WERI-Rb-1 (cell line): Measurements from ENCODE around the gene SMARCA4.
"Not testable (repeated sequence)": the region's sequence is repeated elsewhere in the genome, so short reads cannot be mapped to it uniquely, and the experiment has no call there.

Source experiments
- DNase-seq: peaks from one replicate; pipeline ENCODE4 v3.0.0-alpha.2; 2020
- H3K27ac ChIP-seq: fragments of 250-450 bp; sonication (Bioruptor Pico); 2 replicates; pipeline ENCODE4 v1.5.1; 2020; ENCODE audit warnings: mild to moderate bottlenecking, moderate library complexity
- H3K27me3 ChIP-seq: fragments of 250-450 bp; sonication (Bioruptor Pico); 2 replicates; pipeline ENCODE4 v1.5.1; 2021; ENCODE audit warnings: mild to moderate bottlenecking, low read depth, moderate library complexity; ENCODE audit not compliant: insufficient read depth, severe bottlenecking
- H3K36me3 ChIP-seq: fragments of 250-450 bp; sonication (Bioruptor Pico); 2 replicates; pipeline ENCODE4 v1.5.1; 2020; ENCODE audit warnings: mild to moderate bottlenecking, moderate library complexity
- H3K4me3 ChIP-seq: 2 replicates; pipeline ENCODE4 v1.5.1; 2011; ENCODE audit warnings: low read depth, mild to moderate bottlenecking, control low read depth, low read length
- H3K9me3 ChIP-seq: fragments of 250-450 bp; sonication (Bioruptor Pico); 2 replicates; pipeline ENCODE4 v1.5.1; 2021; ENCODE audit warnings: mild to moderate bottlenecking, moderate library complexity; ENCODE audit not compliant: severe bottlenecking
- TF ChIP-seq, protein P1 (sequence below): IDR thresholded peaks from 2 replicates; pipeline ENCODE4 v1.5.1; 2011; ENCODE audit warnings: low read depth, mild to moderate bottlenecking, control low read depth, inconsistent platforms, low read length

SMARCA4 gene

DNA sequence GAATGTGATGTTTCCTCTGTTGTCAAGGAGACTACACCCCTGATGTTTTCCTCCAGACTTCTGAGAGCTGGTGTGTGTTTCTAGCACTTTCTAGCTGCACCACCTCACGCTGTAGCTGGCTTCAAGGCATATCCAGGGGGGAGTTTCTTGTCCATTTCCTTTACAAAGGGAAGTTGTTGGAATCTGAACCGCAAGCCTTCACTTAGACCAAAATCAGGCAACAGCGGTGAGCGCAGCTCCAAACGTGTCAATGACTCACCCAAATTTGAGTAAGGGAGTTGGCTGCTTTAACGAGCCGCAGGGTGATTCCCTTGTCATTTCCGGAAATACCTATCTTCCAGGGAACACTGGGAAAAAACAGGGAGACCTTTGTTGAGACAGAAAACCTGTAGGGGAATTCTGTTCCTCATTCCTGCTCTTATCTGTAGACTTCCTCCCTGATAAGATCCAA, 130.9 kb downstream of the SMARCA4 start:
- H3K27me3 ChIP-seq: no peaks in the 10 kb centered on the region
- H3K27ac ChIP-seq: no peak overlapping the region; the same call in 1 of the 2 replicates
- peaks cover 65% of the 10 kb centered on the region for H3K36me3 ChIP-seq
- TF ChIP-seq, protein P1, sequence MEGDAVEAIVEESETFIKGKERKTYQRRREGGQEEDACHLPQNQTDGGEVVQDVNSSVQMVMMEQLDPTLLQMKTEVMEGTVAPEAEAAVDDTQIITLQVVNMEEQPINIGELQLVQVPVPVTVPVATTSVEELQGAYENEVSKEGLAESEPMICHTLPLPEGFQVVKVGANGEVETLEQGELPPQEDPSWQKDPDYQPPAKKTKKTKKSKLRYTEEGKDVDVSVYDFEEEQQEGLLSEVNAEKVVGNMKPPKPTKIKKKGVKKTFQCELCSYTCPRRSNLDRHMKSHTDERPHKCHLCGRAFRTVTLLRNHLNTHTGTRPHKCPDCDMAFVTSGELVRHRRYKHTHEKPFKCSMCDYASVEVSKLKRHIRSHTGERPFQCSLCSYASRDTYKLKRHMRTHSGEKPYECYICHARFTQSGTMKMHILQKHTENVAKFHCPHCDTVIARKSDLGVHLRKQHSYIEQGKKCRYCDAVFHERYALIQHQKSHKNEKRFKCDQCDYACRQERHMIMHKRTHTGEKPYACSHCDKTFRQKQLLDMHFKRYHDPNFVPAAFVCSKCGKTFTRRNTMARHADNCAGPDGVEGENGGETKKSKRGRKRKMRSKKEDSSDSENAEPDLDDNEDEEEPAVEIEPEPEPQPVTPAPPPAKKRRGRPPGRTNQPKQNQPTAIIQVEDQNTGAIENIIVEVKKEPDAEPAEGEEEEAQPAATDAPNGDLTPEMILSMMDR: no peak
- no peak for DNase-seq
- no peak overlapping the region for H3K4me3 ChIP-seq
- no peaks in the 10 kb centered on the region for H3K9me3 ChIP-seq

DNA sequence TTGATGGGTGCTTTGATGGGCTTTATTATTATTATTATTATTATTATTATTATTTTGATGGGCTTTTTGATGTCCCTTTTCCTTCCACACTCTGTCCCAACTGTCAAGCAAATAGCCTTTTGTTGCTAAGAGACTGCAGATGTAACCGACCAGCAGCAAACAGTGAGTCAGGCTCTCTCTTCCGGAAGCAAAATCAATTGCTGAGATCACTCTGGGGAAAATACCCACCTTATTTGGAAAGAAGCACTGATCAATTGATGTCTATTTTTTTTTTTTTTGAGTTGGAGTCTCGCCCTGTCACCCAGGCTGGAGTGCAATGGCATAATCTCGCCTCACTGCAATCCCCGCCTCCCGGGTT, 131.3 kb downstream of the SMARCA4 start:
- Histone ChIP-seq H3K27ac (no peak overlapping the region), H3K36me3 (peaks cover 69% of the 10 kb centered on the region), H3K9me3 (no peaks in the 10 kb centered on the region), H3K27me3 (no peaks in the 10 kb centered on the region), H3K4me3 (no peak overlapping the region)
- DNase-seq: no peak
- TF ChIP-seq, protein P1: no peak

GRCh38 chr19:11093689-11094238, 132.9 kb downstream of the SMARCA4 start:
- Histone ChIP-seq H3K27me3 (no peaks in the 10 kb centered on the region), H3K27ac (no peak overlapping the region), H3K36me3 (peaks cover 81% of the 10 kb centered on the region), H3K9me3 (no peaks in the 10 kb centered on the region), H3K4me3 (no peak overlapping the region)
- no peak for DNase-seq
- TF ChIP-seq, protein P1: no peak

GRCh38 chr19:11094520-11094894, 133.7 kb downstream of the SMARCA4 start:
- DNase-seq: no peak
- H3K36me3 ChIP-seq: peaks cover 85% of the 10 kb centered on the region
- TF ChIP-seq, protein P1: no peak
- H3K4me3 ChIP-seq: no peak overlapping the region
- H3K27me3 ChIP-seq: no peaks in the 10 kb centered on the region
- no peaks in the 10 kb centered on the region for H3K9me3 ChIP-seq
- no peak overlapping the region for H3K27ac ChIP-seq

DNA sequence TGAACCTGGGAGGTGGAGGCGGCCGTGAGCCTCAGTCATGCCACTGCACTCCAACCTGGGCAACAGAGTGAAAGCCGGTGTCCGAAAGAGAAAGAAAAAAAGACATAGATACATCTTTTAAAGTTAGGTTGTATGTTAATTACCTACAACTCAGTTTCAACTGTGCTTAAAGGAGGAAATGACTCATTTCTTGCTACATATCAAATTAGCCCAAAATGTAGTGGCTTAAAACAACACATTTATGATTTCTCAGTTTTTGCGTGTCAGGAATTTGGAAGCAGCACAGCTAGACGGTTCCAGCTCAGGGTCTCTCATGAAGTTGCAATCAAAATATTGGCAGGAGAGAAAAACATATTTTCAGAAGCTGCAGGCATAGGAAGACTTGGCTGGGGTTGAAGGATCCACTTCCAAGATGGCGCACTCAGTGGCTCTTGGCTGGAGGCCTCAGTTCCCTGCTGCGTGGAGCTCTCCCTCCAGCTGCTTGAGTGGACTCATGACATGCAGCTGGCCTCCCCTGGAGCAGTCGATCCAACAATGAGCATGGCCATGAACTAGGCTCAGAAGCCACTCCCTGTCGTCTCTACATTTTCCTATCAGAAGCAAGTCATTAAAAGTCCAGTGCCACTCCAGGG, 135.5 kb downstream of the SMARCA4 start:
- H3K4me3 ChIP-seq: no peak overlapping the region
- peaks cover 89% of the 10 kb centered on the region for H3K36me3 ChIP-seq
- no peaks in the 10 kb centered on the region for H3K9me3 ChIP-seq
- no peaks in the 10 kb centered on the region for H3K27me3 ChIP-seq
- no peak for DNase-seq
- TF ChIP-seq, protein P1: no peak
- H3K27ac ChIP-seq: no peak overlapping the region

DNA sequence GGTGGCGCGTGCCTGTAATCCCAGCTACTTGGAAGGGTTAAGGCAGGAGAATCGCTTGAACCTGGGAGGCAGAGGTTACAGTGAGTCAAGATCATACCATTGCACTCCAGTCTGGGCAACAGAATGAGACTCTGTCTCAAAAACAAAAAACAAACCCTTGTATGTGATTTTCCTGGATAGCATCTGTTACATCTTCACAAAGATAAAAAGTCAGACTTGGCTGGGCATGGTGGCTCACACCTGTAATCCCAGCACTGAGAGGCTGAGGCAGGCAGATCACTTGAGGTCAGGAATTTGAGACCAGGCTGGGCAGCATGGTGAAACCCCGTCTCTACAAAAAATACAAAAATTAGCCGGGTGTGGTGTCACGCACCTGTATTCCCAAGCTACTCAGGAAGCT, 136.5 kb downstream of the SMARCA4 start:
- H3K27ac ChIP-seq, H3K4me3 ChIP-seq, H3K27me3 ChIP-seq, DNase-seq, H3K9me3 ChIP-seq: not testable (repeated sequence)
- H3K36me3 ChIP-seq: peaks cover 88% of the 10 kb centered on the region
